ENCODE results near the gene ARHGEF25.
"Not testable (repeated sequence)": the region's sequence is repeated elsewhere in the genome, so short reads cannot be mapped to it uniquely, and the experiment has no call there.

The ARHGEF25 gene

DNA sequence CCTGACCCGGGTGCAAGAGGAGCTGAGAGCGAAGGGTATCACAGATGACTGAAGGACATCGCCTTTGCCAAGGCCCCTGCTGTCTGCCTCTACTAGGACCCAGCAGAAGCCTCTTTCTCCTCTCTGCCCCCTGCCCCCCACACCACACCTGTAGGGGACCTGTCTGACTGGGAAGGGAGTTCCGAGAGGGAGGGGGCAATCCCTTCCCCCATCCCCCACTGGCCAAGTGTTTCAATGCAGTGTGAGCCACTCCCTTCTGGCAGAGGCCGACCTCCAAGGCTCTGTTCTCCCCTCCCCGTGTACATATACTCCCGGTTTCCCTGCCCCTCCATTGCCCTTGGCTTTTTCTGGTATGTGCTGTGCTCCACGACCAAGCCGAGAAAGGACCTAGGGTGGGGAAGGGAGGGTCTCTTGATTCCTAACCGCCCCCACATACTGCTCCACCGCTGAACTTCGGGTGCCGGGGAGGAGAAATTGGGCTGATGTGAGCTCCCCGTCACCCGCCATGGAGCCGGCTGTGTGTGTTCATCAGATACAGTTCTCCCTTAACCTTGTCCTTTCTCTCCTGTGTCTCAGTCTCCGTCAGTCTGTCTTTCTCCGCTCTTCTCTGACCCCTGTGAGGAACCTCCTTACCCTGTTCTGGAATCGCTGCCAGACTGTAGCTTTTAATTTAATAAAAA, 2.0 kb upstream of the ARHGEF25 start:
- Histone ChIP-seq H3K36me3 (ENCODE audit: insufficient read depth, low read length) (no peaks in the 10 kb centered on the region), H3K4me1 (ENCODE audit: insufficient read depth, low read length) (peaks cover 10% of the 10 kb centered on the region; the same call in 1 of the 2 replicates), H3K9me3 (ENCODE audit: control insufficient read depth, insufficient read depth, low read length) (no peaks in the 10 kb centered on the region), H3K9ac (ENCODE audit: low read depth, low read length) (peak overlapping the region; percentile 74; the same call in 1 of the 2 replicates)

DNA sequence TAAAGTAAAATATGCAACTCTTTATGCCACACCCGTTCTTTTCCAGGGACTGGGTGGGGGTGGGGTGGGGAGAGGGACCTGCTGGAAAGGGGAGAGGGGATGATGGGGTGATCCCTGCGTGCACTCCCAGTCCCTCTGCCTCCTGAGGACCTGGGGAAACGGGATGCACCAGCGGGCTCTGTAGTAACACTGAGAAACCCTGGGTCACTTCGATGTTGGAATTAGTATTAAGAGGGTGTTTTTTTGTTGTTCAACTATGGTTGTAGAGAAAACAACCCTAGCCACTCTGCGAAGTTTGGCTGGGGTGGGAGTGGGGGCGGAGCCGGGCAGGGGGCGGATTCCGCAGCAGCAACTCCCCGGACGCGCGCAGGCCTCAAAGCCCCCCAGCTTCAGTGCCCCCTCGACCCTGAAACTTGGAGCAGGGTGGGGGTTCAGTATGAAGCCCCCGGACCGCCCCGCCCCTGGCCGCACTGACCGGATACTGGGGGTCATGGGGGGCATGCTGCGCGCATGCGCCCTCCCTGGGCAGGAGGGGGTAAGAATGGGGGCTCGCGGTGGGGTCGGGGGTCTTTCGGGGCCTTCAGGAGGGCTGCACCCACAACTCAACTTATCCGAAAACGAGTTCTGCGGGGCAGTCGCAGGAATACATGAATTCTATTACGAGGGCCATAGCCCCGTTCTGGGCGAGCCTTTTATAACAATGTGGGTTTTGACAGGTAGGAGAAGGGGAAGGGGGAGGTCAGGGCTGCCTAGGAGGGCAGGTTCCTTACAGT, 1.3 kb upstream of the ARHGEF25 start:
- Histone ChIP-seq H3K9me3 (ENCODE audit: control insufficient read depth, insufficient read depth, low read length) (no peaks in the 10 kb centered on the region), H3K36me3 (ENCODE audit: insufficient read depth, low read length) (no peaks in the 10 kb centered on the region), H3K9ac (ENCODE audit: low read depth, low read length) (peak overlapping the region; percentile 74; the same call in 1 of the 2 replicates), H3K4me1 (ENCODE audit: insufficient read depth, low read length) (peaks cover 10% of the 10 kb centered on the region; the same call in 1 of the 2 replicates)

DNA sequence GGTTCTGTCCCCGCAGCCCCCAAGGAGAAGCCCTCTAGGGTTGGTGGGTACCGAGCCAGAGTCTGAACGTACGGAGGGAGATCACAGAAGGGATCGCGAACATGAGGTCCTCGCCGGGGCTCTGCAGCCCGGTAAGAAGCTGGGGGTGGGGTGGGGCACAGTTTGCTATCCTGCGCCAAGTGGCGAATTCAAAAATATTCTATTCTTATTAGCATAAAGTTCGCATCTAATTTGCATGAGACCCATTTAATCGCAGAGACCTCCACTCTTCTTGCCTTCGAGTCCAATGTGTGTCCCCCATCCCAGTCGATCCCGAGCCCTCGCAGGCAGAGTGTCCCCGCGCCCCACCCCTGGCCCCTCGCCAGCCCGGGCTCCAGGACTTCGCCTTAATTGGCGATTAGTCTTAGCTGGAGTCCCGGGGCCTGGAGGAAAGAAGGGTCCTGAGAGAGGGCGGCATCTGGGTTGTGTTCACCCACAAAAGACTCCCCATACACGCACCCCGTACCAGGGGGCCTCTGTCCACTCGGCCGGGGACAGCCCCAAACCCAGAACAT, 604 bp upstream of the ARHGEF25 start:
- Histone ChIP-seq H3K36me3 (ENCODE audit: insufficient read depth, low read length) (no peaks in the 10 kb centered on the region), H3K9me3 (ENCODE audit: control insufficient read depth, insufficient read depth, low read length) (no peaks in the 10 kb centered on the region), H3K9ac (ENCODE audit: low read depth, low read length) (peak overlapping the region; percentile 74; the same call in 1 of the 2 replicates), H3K4me1 (ENCODE audit: insufficient read depth, low read length) (peaks cover 10% of the 10 kb centered on the region; the same call in 1 of the 2 replicates)

DNA sequence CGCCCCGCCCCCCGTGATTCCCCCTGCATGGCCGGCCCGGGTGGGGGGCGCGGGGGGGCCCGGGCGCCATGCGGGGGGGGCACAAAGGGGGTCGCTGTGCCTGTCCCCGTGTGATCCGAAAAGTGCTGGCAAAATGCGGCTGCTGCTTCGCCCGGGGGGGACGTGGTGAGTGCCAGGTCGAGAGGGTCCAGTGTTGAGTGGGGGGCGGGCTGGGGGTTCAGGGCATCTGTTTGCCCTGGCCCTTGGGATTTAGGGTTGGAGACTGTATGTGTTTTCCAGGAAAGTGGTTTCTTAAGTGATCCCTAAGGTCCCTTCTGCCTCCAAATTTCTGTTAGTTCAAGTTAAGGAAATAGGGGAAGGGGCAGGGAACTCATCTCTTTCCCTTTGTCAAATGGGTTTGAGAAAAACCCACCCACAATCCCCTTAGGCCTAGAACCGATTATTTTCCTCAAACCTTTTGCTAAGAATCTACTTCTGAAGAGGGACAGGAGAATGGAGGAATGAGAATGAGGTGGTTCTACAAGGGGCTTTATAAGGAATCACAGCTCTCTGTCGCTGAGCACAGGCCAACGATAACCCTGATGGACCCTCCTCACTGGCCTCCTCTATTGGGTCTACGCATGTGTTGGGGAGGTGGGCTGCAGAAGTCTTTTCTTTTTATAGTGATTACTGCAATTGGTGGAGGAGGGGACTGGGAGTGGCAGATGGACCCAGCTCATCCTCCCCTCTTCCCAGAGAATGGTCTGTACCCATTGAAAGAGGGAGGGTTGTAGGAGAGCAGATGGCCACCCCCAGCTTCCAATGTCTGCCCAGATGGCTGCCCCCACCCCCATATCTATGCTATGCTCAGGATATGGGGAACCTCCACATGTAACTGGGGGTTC, 834 bp downstream of the ARHGEF25 start:
- H3K4me1 ChIP-seq (ENCODE audit: insufficient read depth, low read length): peaks cover 10% of the 10 kb centered on the region; the same call in 1 of the 2 replicates
- no peaks in the 10 kb centered on the region for H3K36me3 ChIP-seq (ENCODE audit: insufficient read depth, low read length)
- no peaks in the 10 kb centered on the region for H3K9me3 ChIP-seq (ENCODE audit: control insufficient read depth, insufficient read depth, low read length)
- H3K9ac ChIP-seq (ENCODE audit: low read depth, low read length): peak overlapping the region; percentile 33; the same call in 1 of the 2 replicates

DNA sequence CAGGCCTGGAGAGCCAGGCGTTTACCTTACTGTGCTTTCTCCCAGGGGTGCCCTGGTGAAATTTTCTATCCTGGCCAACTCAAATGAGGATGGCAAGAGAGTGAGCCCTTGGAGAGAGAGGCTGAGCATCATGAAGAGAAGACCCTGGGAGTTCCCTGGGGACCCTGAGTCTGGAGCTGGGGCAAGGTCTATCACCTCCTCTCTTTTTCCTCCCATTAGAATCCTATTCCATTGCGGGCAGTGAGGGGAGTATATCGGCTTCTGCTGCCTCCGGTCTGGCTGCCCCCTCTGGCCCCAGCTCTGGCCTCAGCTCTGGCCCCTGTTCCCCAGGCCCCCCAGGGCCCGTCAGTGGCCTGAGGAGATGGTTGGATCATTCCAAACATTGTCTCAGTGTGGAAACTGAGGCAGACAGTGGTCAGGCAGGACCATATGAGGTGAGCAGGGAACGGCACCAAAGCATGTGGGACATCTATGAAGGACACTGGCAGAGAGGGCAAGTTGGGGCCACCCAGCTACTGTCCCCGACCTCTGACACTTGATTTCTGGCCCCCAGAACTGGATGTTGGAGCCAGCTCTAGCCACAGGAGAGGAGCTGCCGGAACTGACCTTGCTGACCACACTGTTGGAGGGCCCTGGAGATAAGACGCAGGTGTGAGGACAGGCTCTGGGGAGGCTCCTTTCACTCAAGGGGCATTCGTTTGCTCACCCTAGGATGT, 1.6 kb downstream of the ARHGEF25 start:
- Histone ChIP-seq H3K9me3 (ENCODE audit: control insufficient read depth, insufficient read depth, low read length) (no peaks in the 10 kb centered on the region), H3K4me1 (ENCODE audit: insufficient read depth, low read length) (peaks cover 10% of the 10 kb centered on the region; the same call in 1 of the 2 replicates), H3K9ac (ENCODE audit: low read depth, low read length) (no peak overlapping the region), H3K36me3 (ENCODE audit: insufficient read depth, low read length) (no peaks in the 10 kb centered on the region)

DNA sequence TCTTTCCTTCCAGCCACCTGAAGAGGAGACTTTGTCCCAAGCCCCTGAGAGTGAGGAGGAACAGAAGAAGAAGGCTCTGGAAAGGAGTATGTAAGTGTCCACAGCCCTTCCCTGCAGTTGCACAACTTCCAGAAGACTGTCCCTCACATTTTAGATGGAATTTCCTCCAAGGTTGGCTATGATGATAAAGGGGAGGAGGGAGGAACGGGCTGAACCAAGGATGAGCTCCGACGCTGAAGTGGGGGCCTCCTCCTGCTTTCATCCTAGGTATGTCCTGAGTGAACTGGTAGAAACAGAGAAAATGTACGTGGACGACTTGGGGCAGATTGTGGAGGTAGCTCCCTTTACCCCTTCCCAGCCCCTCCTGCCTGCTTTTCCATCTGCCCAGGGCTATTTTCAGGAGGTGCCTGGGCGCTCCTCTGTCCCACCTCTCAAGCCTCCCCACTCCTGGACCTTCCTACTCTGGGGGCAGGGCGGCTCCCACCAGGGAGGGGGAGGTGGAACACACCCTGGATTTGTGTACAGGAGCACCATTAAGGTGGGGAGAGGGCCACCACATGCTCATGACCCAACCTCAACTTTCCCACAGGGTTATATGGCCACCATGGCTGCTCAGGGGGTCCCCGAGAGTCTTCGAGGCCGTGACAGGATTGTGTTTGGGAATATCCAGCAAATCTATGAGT, 2.3 kb downstream of the ARHGEF25 start:
- no peaks in the 10 kb centered on the region for H3K9me3 ChIP-seq (ENCODE audit: control insufficient read depth, insufficient read depth, low read length)
- H3K36me3 ChIP-seq (ENCODE audit: insufficient read depth, low read length): no peaks in the 10 kb centered on the region
- peaks cover 10% of the 10 kb centered on the region; the same call in 1 of the 2 replicates for H3K4me1 ChIP-seq (ENCODE audit: insufficient read depth, low read length)
- H3K9ac ChIP-seq (ENCODE audit: low read depth, low read length): no peak overlapping the region

DNA sequence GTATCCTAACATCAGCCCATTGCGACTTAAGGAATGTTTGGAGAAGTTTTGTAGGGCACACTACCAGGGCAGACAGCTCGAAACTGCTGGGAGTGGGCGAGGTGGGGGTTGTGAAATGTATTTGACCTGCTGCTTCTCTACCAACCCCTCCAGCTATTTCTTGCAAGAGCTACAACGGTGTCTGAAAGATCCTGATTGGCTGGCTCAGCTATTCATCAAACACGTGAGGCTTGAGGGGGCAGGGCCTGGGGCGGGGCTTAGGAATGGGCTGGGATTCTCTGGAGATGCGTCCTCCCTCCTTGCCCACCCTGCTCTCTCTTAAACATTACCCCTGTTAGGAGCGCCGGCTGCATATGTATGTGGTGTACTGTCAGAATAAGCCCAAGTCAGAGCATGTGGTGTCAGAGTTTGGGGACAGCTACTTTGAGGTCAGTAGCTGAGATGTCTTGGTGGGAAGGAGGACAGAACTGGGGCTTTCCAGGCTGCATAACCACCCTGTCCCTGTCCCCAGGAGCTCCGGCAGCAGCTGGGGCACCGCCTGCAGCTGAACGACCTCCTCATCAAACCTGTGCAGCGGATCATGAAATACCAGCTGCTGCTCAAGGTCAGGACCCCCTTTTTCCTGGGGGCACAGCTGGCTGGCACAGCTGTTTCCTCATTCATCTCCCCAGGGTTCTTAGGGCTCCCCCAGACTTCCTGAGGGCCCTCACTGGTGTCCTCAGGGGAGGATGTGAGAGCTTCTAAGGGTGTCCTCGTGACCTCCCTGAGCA, 3.1 kb downstream of the ARHGEF25 start:
- peaks cover 7% of the 10 kb centered on the region; the same call in 1 of the 2 replicates for H3K4me1 ChIP-seq (ENCODE audit: insufficient read depth, low read length)
- no peaks in the 10 kb centered on the region for H3K9me3 ChIP-seq (ENCODE audit: control insufficient read depth, insufficient read depth, low read length)
- no peak overlapping the region for H3K9ac ChIP-seq (ENCODE audit: low read depth, low read length)
- H3K36me3 ChIP-seq (ENCODE audit: insufficient read depth, low read length): no peaks in the 10 kb centered on the region

DNA sequence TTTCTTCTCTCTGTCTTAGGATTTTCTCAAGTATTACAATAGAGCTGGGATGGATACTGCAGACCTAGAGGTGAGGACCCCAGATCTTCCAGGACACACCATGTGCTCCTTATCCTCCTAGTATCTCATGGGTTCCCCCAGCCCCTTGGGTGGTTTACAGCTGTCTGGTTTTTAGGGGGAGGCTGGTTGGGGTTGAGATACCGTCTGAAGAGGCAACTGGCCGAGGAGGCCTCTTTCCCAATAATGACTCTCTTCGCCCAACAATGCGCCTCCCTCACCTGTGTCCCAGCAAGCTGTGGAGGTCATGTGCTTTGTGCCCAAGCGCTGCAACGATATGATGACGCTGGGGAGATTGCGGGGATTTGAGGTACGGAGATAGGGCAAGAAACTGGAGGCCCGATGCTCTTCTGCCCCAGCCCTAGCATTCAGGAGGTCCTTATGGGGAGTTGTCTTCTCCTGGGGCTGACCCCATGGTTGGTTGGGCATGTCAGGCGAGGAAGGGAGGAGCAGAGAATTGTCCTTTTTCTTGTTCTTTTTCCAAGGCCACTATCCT, 3.8 kb downstream of the ARHGEF25 start:
- no peaks in the 10 kb centered on the region for H3K36me3 ChIP-seq (ENCODE audit: insufficient read depth, low read length)

DNA sequence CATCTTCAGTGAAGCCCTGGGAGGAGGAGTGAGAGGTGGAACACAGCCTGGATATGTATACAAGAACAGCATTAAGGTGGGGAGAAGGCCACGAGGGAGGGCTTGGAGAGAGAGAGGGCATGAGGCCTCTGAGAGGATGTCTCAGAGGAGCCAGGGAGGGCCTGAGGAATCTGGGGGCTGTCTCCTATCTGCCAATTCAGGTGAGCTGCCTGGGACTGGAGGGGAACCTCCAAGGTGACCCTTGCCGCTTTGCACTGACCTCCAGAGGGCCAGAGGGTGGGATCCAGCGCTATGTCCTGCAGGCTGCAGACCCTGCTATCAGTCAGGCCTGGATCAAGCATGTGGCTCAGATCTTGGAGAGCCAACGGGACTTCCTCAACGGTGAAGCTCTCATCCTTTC, 4.4 kb downstream of the ARHGEF25 start:
- no peaks in the 10 kb centered on the region for H3K9me3 ChIP-seq (ENCODE audit: control insufficient read depth, insufficient read depth, low read length)
- no peaks in the 10 kb centered on the region for H3K36me3 ChIP-seq (ENCODE audit: insufficient read depth, low read length)
- no peak overlapping the region for H3K9ac ChIP-seq (ENCODE audit: low read depth, low read length)
- peaks cover 7% of the 10 kb centered on the region; the same call in 1 of the 2 replicates for H3K4me1 ChIP-seq (ENCODE audit: insufficient read depth, low read length)

More for the DNA sequence above, 3.8 kb downstream of the ARHGEF25 start:
- H3K4me1 ChIP-seq (ENCODE audit: insufficient read depth, low read length): peaks cover 7% of the 10 kb centered on the region; the same call in 1 of the 2 replicates
- no peak overlapping the region for H3K9ac ChIP-seq (ENCODE audit: low read depth, low read length)
- no peaks in the 10 kb centered on the region for H3K9me3 ChIP-seq (ENCODE audit: control insufficient read depth, insufficient read depth, low read length)

DNA sequence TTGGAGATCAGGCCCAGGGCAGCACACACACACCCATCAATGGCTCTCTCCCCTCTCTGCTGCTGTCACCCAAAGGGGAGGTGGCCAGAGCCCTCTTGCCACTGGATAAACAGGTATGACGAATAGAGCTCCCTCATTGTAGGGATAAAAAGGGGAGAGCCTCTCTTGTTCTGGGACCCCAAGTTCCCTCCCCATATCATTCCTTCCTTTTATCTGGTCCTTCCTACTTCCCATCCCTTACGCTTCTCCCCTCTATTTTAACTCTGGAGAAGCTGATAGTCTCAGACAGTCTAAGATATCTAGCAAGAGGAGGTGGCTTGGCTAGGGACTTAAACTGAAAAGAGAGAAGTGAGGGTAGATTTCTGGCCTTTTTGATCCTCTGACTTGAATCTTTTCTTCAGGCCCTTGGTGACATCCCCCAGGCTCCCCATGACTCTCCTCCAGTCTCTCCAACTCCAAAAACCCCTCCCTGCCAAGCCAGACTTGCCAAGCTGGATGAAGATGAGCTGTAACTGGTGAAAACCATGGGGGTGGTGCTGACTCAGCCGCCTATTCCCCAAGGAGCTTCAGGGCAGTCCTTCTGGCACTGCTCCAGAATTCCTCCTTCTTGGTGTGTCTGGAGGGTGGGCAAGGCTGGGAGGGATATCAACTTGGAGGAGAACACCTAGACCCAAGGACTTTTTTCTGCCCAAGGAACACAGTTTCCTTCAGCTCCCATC, 5.3 kb downstream of the ARHGEF25 start:
- no peak overlapping the region for H3K9ac ChIP-seq (ENCODE audit: low read depth, low read length)
- H3K9me3 ChIP-seq (ENCODE audit: control insufficient read depth, insufficient read depth, low read length): no peaks in the 10 kb centered on the region
- H3K36me3 ChIP-seq (ENCODE audit: insufficient read depth, low read length): no peaks in the 10 kb centered on the region
- H3K4me1 ChIP-seq (ENCODE audit: insufficient read depth, low read length): peaks cover 7% of the 10 kb centered on the region; the same call in 1 of the 2 replicates

DNA sequence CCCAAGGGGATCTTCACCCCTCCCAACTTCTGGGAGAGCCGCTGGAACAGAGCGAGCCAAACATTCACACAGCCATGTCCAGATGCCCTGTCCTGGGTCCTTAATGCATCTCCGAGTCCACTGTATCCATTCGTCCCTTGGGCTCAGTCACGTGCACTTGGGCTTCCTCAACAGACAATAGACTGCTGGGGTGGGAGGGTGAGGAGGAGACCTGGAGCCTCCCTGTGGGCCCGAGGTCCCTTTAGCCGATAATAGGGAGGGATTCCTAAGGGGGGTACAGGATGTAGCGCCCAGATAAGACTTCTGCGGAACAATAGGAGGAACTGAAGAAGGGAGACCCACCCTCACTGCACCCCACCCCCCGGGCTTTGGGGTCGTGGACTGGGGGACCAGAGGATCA, 6.7 kb downstream of the ARHGEF25 start:
- Histone ChIP-seq H3K36me3 (ENCODE audit: insufficient read depth, low read length) (no peaks in the 10 kb centered on the region), H3K4me1 (ENCODE audit: insufficient read depth, low read length) (peaks cover 3% of the 10 kb centered on the region; the same call in 1 of the 2 replicates), H3K9ac (ENCODE audit: low read depth, low read length) (no peak overlapping the region), H3K9me3 (ENCODE audit: control insufficient read depth, insufficient read depth, low read length) (no peaks in the 10 kb centered on the region)

DNA sequence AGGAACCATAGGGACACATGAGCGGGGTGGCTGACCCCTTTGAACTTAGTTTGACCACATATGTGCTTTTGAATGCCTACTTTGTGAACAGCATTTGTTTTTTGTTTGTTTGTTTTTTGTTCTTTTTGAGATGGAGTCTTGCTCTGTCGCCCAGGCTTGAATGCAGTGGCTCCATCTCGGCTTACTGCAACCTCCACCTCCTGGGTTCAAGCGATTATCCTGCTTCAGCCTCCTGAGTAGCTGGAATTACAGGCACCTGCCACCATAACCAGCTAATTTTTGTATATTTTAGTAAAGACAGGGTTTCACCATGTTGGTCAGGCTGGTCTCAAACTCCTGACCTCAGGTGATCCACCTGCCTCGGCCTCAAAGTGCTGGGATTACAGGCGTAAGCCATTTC, 7.2 kb downstream of the ARHGEF25 start:
- H3K4me1 ChIP-seq (ENCODE audit: insufficient read depth, low read length); H3K9me3 ChIP-seq (ENCODE audit: control insufficient read depth, insufficient read depth, low read length); H3K9ac ChIP-seq (ENCODE audit: low read depth, low read length); H3K36me3 ChIP-seq (ENCODE audit: insufficient read depth, low read length): not testable (repeated sequence)
